HG03521 (cell line): Measurements from ENCODE around the gene MTMR2.
A peak's percentile ranks its signal among the peaks of the same experiment; 100 is the strongest.
"Not testable (repeated sequence)": the region's sequence is repeated elsewhere in the genome, so short reads cannot be mapped to it uniquely, and the experiment has no call there.

Experiments used
- ATAC-seq: cut with Tn5 transposase; IDR thresholded peaks from one replicate; pipeline ENCODE4 v1.9.1; 2021; ENCODE audit warnings: mild to moderate bottlenecking, moderate library complexity; ENCODE audit not compliant: unreplicated experiment

MTMR2 gene

GRCh38 chr11:95829580-95830259, 94.2 kb downstream of the MTMR2 start:
- ATAC-seq: no peak

GRCh38 chr11:95827696-95828095, 96.2 kb downstream of the MTMR2 start:
- ATAC-seq: no peak

- no peak for ATAC-seq
These were observed 102.3 kb downstream of the MTMR2 start for GRCh38 chr11:95821640-95822039.

GRCh38 chr11:95816037-95816436, 107.9 kb downstream of the MTMR2 start:
- ATAC-seq: no peak

- not testable (repeated sequence) for ATAC-seq
These were observed 112.9 kb downstream of the MTMR2 start for GRCh38 chr11:95811052-95811451.

GRCh38 chr11:95806464-95806863, 117.4 kb downstream of the MTMR2 start:
- not testable (repeated sequence) for ATAC-seq

GRCh38 chr11:95805869-95806268, 118.0 kb downstream of the MTMR2 start:
- no peak for ATAC-seq

- no peak for ATAC-seq
These were observed 119.9 kb downstream of the MTMR2 start for GRCh38 chr11:95803973-95804372.

GRCh38 chr11:95802806-95803205, 121.1 kb downstream of the MTMR2 start:
- ATAC-seq: no peak

- ATAC-seq: no peak
These were observed 123.5 kb downstream of the MTMR2 start for GRCh38 chr11:95800438-95800837.

GRCh38 chr11:95799546-95799945, 124.4 kb downstream of the MTMR2 start:
- no peak for ATAC-seq

- ATAC-seq: no peak
These were observed 127.4 kb downstream of the MTMR2 start for GRCh38 chr11:95796501-95796900.

GRCh38 chr11:95795627-95796295, 128.1 kb downstream of the MTMR2 start:
- ATAC-seq: no peak

GRCh38 chr11:95794086-95794485, 129.8 kb downstream of the MTMR2 start:
- no peak for ATAC-seq

- ATAC-seq: no peak
These were observed 130.8 kb downstream of the MTMR2 start for GRCh38 chr11:95793116-95793515.

- ATAC-seq: no peak
These were observed 131.2 kb downstream of the MTMR2 start for GRCh38 chr11:95792700-95793099.

- no peak for ATAC-seq
These were observed 131.7 kb downstream of the MTMR2 start for GRCh38 chr11:95792200-95792599.

GRCh38 chr11:95791709-95792033, 132.2 kb downstream of the MTMR2 start:
- no peak for ATAC-seq

GRCh38 chr11:95790933-95791708, 132.8 kb downstream of the MTMR2 start:
- no peak for ATAC-seq

GRCh38 chr11:95790123-95790932, 133.6 kb downstream of the MTMR2 start, which contains the start of gene CEP57:
CEP57 (plus strand) TSS chr11:95790498; CDS start chr11:95790699, 201 bp downstream.
- peak; percentile 58 for ATAC-seq

GRCh38 chr11:95789506-95790122, 134.3 kb downstream of the MTMR2 start, which contains the start of gene FAM76B:
FAM76B (minus strand) TSS chr11:95789782; CDS start chr11:95789478, 304 bp downstream.
- peak; percentile 69 for ATAC-seq
